Measurements from ENCODE around the gene AGO3.
"Not testable (repeated sequence)": the region's sequence is repeated elsewhere in the genome, so short reads cannot be mapped to it uniquely, and the experiment has no call there.

The AGO3 gene

GRCh38 chr1:35930593-35931445 is at the start of gene AGO3:
Gene AGO3, plus strand, starts transcription at chr1:35931105. Its CDS starts 322 bp downstream, at chr1:35931427.
- peak; percentile 60 for DNase-seq (ENCODE audit: low spot score)

- peak; percentile 8 for DNase-seq (ENCODE audit: low spot score)
Measured at GRCh38 chr1:35881850-35882273, 49.0 kb upstream of the AGO3 start.

- DNase-seq (ENCODE audit: low spot score), result no peak
Measured at GRCh38 chr1:35882586-35882944, 48.3 kb upstream of the AGO3 start.

GRCh38 chr1:35882945-35883634 is 47.8 kb upstream of the AGO3 start, which contains the start of gene AGO1:
Gene AGO1, plus strand, starts transcription at chr1:35883209. Its CDS starts 213 bp downstream, at chr1:35883422.
- DNase-seq (ENCODE audit: low spot score), result peak; percentile 88

GRCh38 chr1:35883635-35884101 is 47.2 kb upstream of the AGO3 start:
- no peak for DNase-seq (ENCODE audit: low spot score)

- DNase-seq (ENCODE audit: low spot score), result no peak
Measured at GRCh38 chr1:35884934-35885333, 46.0 kb upstream of the AGO3 start.

GRCh38 chr1:35885961-35886558 is 44.8 kb upstream of the AGO3 start:
- DNase-seq (ENCODE audit: low spot score), result no peak

- no peak for DNase-seq (ENCODE audit: low spot score)
Measured at GRCh38 chr1:35886577-35887431, 44.1 kb upstream of the AGO3 start.

- no peak for DNase-seq (ENCODE audit: low spot score)
Measured at GRCh38 chr1:35887508-35887907, 43.4 kb upstream of the AGO3 start.

GRCh38 chr1:35888255-35888654 is 42.6 kb upstream of the AGO3 start:
- DNase-seq (ENCODE audit: low spot score), result no peak

GRCh38 chr1:35888981-35889380 is 41.9 kb upstream of the AGO3 start:
- DNase-seq (ENCODE audit: low spot score), result not testable (repeated sequence)

GRCh38 chr1:35893051-35893879 is 37.6 kb upstream of the AGO3 start:
- DNase-seq (ENCODE audit: low spot score), result no peak

GRCh38 chr1:35894183-35894582 is 36.7 kb upstream of the AGO3 start:
- DNase-seq (ENCODE audit: low spot score), result no peak

- no peak for DNase-seq (ENCODE audit: low spot score)
Measured at GRCh38 chr1:35894656-35895055, 36.2 kb upstream of the AGO3 start.

- no peak for DNase-seq (ENCODE audit: low spot score)
Measured at GRCh38 chr1:35899941-35900340, 31.0 kb upstream of the AGO3 start.

GRCh38 chr1:35901235-35901634 is 29.7 kb upstream of the AGO3 start:
- DNase-seq (ENCODE audit: low spot score), result no peak

- DNase-seq (ENCODE audit: low spot score), result no peak
Measured at GRCh38 chr1:35902671-35903070, 28.2 kb upstream of the AGO3 start.

GRCh38 chr1:35914717-35915116 is 16.2 kb upstream of the AGO3 start:
- no peak for DNase-seq (ENCODE audit: low spot score)

GRCh38 chr1:35915693-35916092 is 15.2 kb upstream of the AGO3 start:
- DNase-seq (ENCODE audit: low spot score), result no peak

- no peak for DNase-seq (ENCODE audit: low spot score)
Measured at GRCh38 chr1:35923791-35924221, 7.1 kb upstream of the AGO3 start.

- DNase-seq (ENCODE audit: low spot score), result no peak
Measured at GRCh38 chr1:35924838-35925237, 6.1 kb upstream of the AGO3 start.

Data from hematopoietic multipotent progenitor cell treated with erythropoietin and hydrocortisone succinate and interleukin-3 and kit ligand, for 17 days (in vitro differentiated cells).